Neuronal stem cell (in vitro differentiated cells): ENCODE measurements around the gene PRR7.

Experiments
- DNase-seq: peaks from one replicate; pipeline ENCODE4 v3.0.0-alpha.2; 2013; ENCODE audit warnings: low spot score
- H2AFZ ChIP-seq: one replicate; pipeline ENCODE4 v1.6.1; 2013; ENCODE audit warnings: mild to moderate bottlenecking, low read length, inconsistent platforms
- H2AK5ac ChIP-seq: 2 replicates; pipeline ENCODE4 v1.6.1; 2013; ENCODE audit warnings: low read depth, mild to moderate bottlenecking, inconsistent platforms, low read length, moderate library complexity, mixed read lengths
- H2BK120ac ChIP-seq: 2 replicates; pipeline ENCODE4 v1.6.1; 2013; ENCODE audit warnings: low read depth, mild to moderate bottlenecking, inconsistent platforms, low read length, moderate library complexity, mixed read lengths
- H2BK12ac ChIP-seq: one replicate; pipeline ENCODE4 v1.6.1; 2013; ENCODE audit warnings: low read length, inconsistent platforms
- H2BK15ac ChIP-seq: 2 replicates; pipeline ENCODE4 v1.6.1; 2013; ENCODE audit warnings: mild to moderate bottlenecking, low read length, inconsistent platforms, mixed read lengths
- H2BK5ac ChIP-seq: one replicate; pipeline ENCODE4 v1.6.1; 2013; ENCODE audit warnings: inconsistent platforms, mild to moderate bottlenecking, low read length, moderate library complexity
- H3K14ac ChIP-seq: one replicate; pipeline ENCODE4 v1.6.1; 2013; ENCODE audit warnings: low read length, inconsistent platforms
- H3K18ac ChIP-seq: 2 replicates; pipeline ENCODE4 v1.6.1; 2013; ENCODE audit warnings: low read length, inconsistent platforms
- H3K23ac ChIP-seq: 2 replicates; pipeline ENCODE4 v1.6.1; 2013; ENCODE audit warnings: low read depth, mild to moderate bottlenecking, mixed read lengths, low read length, inconsistent platforms; ENCODE audit not compliant: poor library complexity
- H3K27ac ChIP-seq: replicated peaks from 3 replicates; pipeline ENCODE4 v1.5.1; 2013; ENCODE audit warnings: low read length, inconsistent platforms
- H3K27me3 ChIP-seq, 3 experiments: 2 replicates each; pipeline ENCODE4 v1.6.1; 2013; ENCODE audit warnings: low read length in 3 of 3, mild to moderate bottlenecking in 2 of 3, inconsistent platforms in 1 of 3, low read depth in 1 of 3, mixed read lengths in 1 of 3, moderate library complexity in 1 of 3; ENCODE audit not compliant: control insufficient read depth in 3 of 3, insufficient read depth in 3 of 3
- H3K36me3 ChIP-seq, 2 donors: replicated peaks in 1 of 2; 2 replicates each; pipeline ENCODE4 v1.6.1; 2013; ENCODE audit warnings: low read length in 2 of 2; ENCODE audit not compliant: control insufficient read depth in 2 of 2, insufficient read depth in 2 of 2
- H3K4ac ChIP-seq: 2 replicates; pipeline ENCODE4 v1.6.1; 2013; ENCODE audit warnings: inconsistent platforms, mild to moderate bottlenecking, low read length, moderate library complexity
- H3K4me1 ChIP-seq, 2 donors: 1 replicate in 1 of 2; 2 replicates in 1 of 2; pipeline ENCODE4 v1.6.1; 2013; ENCODE audit warnings: low read length in 2 of 2, low read depth in 1 of 2; ENCODE audit not compliant: control insufficient read depth in 2 of 2, insufficient read depth in 1 of 2
- H3K4me2 ChIP-seq: one replicate; pipeline ENCODE4 v1.6.1; 2013; ENCODE audit warnings: mild to moderate bottlenecking, low read length, inconsistent platforms; ENCODE audit not compliant: insufficient read depth, poor library complexity, severe bottlenecking
- H3K4me3 ChIP-seq, 2 donors: 2 replicates each; pipeline ENCODE4 v1.5.1; 2013; ENCODE audit warnings: low read length in 2 of 2, mild to moderate bottlenecking in 2 of 2, inconsistent platforms in 1 of 2, moderate library complexity in 1 of 2
- H3K79me1 ChIP-seq: one replicate; pipeline ENCODE4 v1.6.1; 2013; ENCODE audit warnings: low read depth, mild to moderate bottlenecking, inconsistent platforms, low read length, moderate library complexity
- H3K9ac ChIP-seq: one replicate; pipeline ENCODE4 v1.6.1; 2013; ENCODE audit warnings: mild to moderate bottlenecking, low read depth, low read length, inconsistent platforms; ENCODE audit not compliant: poor library complexity
- H3K9me3 ChIP-seq, 2 donors: replicated peaks in 1 of 2; 2 replicates each; pipeline versions ENCODE3 to v1.6.1; 2013; ENCODE audit warnings: low read length in 2 of 2, mild to moderate bottlenecking in 2 of 2, inconsistent platforms in 1 of 2, low read depth in 1 of 2, mixed read lengths in 1 of 2, moderate library complexity in 1 of 2; ENCODE audit not compliant: control insufficient read depth in 2 of 2, insufficient read depth in 1 of 2
- H4K8ac ChIP-seq: one replicate; pipeline ENCODE4 v1.6.1; 2013; ENCODE audit warnings: low read depth, mild to moderate bottlenecking, inconsistent platforms, low read length, moderate library complexity
- H4K91ac ChIP-seq: one replicate; pipeline ENCODE4 v1.6.1; 2013; ENCODE audit warnings: low read length, low read depth, mild to moderate bottlenecking, inconsistent platforms; ENCODE audit not compliant: poor library complexity
- WGBS, 2 donors: extraction: QIAGEN DNeasy Blood & Tissue Kit; methylation state at CpG; one replicate each; pipeline ENCODE4 v1.1.7; 2013; ENCODE audit warnings: missing lambda C conversion rate in 2 of 2, mixed read lengths in 1 of 2; ENCODE audit not compliant: insufficient read length in 2 of 2, insufficient replicate concordance in 1 of 2; ENCODE audit errors: extremely low coverage in 2 of 2; 5-methylcytosine and 5-hydroxymethylcytosine counted together

Gene PRR7

DNA sequence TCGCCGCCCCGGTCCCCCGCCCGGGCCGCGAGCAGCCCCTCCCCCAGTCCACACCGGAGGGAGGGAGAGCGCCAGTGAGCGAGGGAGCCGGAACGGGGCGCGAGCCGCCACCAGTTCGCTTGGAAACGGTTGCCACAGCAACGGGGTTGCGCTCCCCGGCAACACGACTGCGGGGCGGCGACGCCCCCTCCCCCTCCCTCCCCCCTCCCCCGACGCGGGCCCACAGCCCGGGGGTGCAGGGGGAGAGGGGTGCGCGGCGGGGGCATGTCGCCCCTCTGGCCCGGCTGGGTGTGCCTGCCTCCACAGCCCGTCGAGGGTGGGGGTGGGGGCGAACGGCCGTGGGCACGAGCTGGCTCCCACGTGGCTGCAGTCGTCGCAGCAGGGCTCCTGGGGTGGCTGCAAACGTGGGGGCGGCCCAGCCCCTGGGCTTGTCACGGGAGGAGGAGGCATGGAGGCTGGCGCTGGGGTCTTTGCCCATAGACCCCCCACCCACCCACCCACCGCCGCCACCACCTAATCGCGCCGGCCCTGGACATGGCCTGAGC lies 524 bp downstream of the PRR7 start:
- H3K4me1 ChIP-seq: peaks cover 25 to 30% of the 10 kb centered on the region in 2 donors
- no CpG with 5 or more reads among the region's 52 CpGs for WGBS, 2 donors
- peak overlapping the region; percentile 76 to 84 for H3K4me3 ChIP-seq

GRCh38 chr5:177447611-177448243 lies 1.1 kb downstream of the PRR7 start:
- DNase-seq: peak; percentile 73
- Histone ChIP-seq H2AFZ (peak overlapping the region; percentile 66), H3K4ac (no peak overlapping the region), H3K9me3 (no peaks in the 10 kb centered on the region), H3K27me3 (peaks cover 0 to under 1% (median 0%) of the 10 kb centered on the region in 3 experiments), H3K23ac (no peak overlapping the region), H3K4me2 (peak overlapping the region; percentile 54), H4K8ac (no peak overlapping the region), H2BK12ac (peak overlapping the region; percentile 67), H2BK5ac (peak overlapping the region; percentile 88), H3K14ac (no peak overlapping the region), H3K79me1 (peaks cover under 1% of the 10 kb centered on the region), H2BK120ac (peak overlapping the region; percentile 89), H4K91ac (no peak overlapping the region), H3K4me1 (peaks cover 24 to 30% of the 10 kb centered on the region in 2 donors), H2BK15ac (peak overlapping the region; percentile 95), H3K36me3 (peaks cover 0 to 17% of the 10 kb centered on the region in 2 donors), H3K9ac (peak overlapping the region; percentile 75), H3K18ac (peak overlapping the region; percentile 99), H3K4me3 (peak overlapping the region; percentile 72 to 76), H3K27ac (peak overlapping the region; percentile 89), H2AK5ac (peak overlapping the region; percentile 82)
- no CpG with 5 or more reads among the region's 23 CpGs for WGBS, 2 donors

More for the DNA sequence above, 524 bp downstream of the PRR7 start:
- Histone ChIP-seq H2BK120ac (peak overlapping the region; percentile 89), H3K9me3 (no peaks in the 10 kb centered on the region), H3K9ac (peak overlapping the region; percentile 97), H2AFZ (peak overlapping the region; percentile 90), H3K4me2 (peak overlapping the region; percentile 78), H2BK15ac (peak overlapping the region; percentile 95), H3K27me3 (no peaks in the 10 kb centered on the region), H3K4ac (no peak overlapping the region), H3K79me1 (no peaks in the 10 kb centered on the region), H2BK5ac (peak overlapping the region; percentile 88), H4K8ac (no peak overlapping the region), H3K36me3 (peaks cover 0 to 17% of the 10 kb centered on the region in 2 donors), H3K14ac (no peak overlapping the region), H4K91ac (peak overlapping the region; percentile 75), H2AK5ac (peak overlapping the region; percentile 85), H3K27ac (peak overlapping the region; percentile 89), H3K23ac (peak overlapping the region; percentile 13), H3K18ac (peak overlapping the region; percentile 99), H2BK12ac (no peak overlapping the region)
- peak; percentile 82 for DNase-seq

- Histone ChIP-seq H3K4me3 (no peak overlapping the region), H3K14ac (no peak overlapping the region), H2BK12ac (no peak overlapping the region), H2AK5ac (peak overlapping the region; percentile 82), H2BK120ac (no peak overlapping the region), H3K27me3 (peaks cover 0 to 2% (median 0%) of the 10 kb centered on the region in 3 experiments), H2BK5ac (no peak overlapping the region), H2BK15ac (peak overlapping the region; percentile 22), H3K23ac (no peak overlapping the region), H3K79me1 (peaks cover 2% of the 10 kb centered on the region), H4K8ac (no peak overlapping the region), H3K9me3 (no peaks in the 10 kb centered on the region), H3K4me2 (peak overlapping the region; percentile 54), H3K27ac (peak overlapping the region; percentile 89), H3K4me1 (peaks cover 26 to 30% of the 10 kb centered on the region in 2 donors), H2AFZ (no peak overlapping the region), H3K18ac (peak overlapping the region; percentile 99), H3K36me3 (peaks cover 0 to 19% of the 10 kb centered on the region in 2 donors), H3K4ac (no peak overlapping the region), H4K91ac (no peak overlapping the region), H3K9ac (no peak overlapping the region)
- no CpG with 5 or more reads among the region's 6 CpGs for WGBS, 2 donors
- no peak for DNase-seq
These were observed 1.8 kb downstream of the PRR7 start for GRCh38 chr5:177448244-177448950.
